Thymus (tissue), 11 donors: ENCODE results near the gene ABHD12. TPM values are rescaled to one million over a fixed set of nuclear protein-coding genes. Genes with fewer than 3 reads are reported as not detected.

Experiments
- DNase-seq, 9 donors: peaks; one replicate each; pipeline ENCODE4 v3.0.0-alpha.2; 2013; ENCODE audit warnings: low spot score in 9 of 9, low read depth in 6 of 9, missing footprints in 1 of 9
- H3K27ac ChIP-seq, 2 donors: one replicate each; pipeline ENCODE4 v1.5.1; 2013; ENCODE audit warnings: control low read depth in 1 of 2, low read depth in 1 of 2, low read length in 1 of 2, mild to moderate bottlenecking in 1 of 2, moderate library complexity in 1 of 2
- H3K27me3 ChIP-seq, 2 donors: one replicate each; pipeline ENCODE4 v1.5.1; 2013; ENCODE audit warnings: low read length in 1 of 2; ENCODE audit not compliant: control insufficient read depth in 2 of 2, insufficient read depth in 1 of 2
- H3K36me3 ChIP-seq, 2 donors: one replicate each; pipeline ENCODE4 v1.5.1; 2013; ENCODE audit warnings: low read length in 1 of 2, mild to moderate bottlenecking in 1 of 2, moderate library complexity in 1 of 2; ENCODE audit not compliant: control insufficient read depth in 2 of 2, insufficient read depth in 2 of 2
- H3K4me1 ChIP-seq, 2 donors: one replicate each; pipeline ENCODE4 v1.5.1; 2013; ENCODE audit warnings: low read length in 2 of 2; ENCODE audit not compliant: control insufficient read depth in 2 of 2, insufficient read depth in 2 of 2
- H3K4me3 ChIP-seq, 2 donors: one replicate each; pipeline ENCODE4 v1.5.1; 2013; ENCODE audit warnings: low read length in 2 of 2, control low read depth in 1 of 2, mild to moderate bottlenecking in 1 of 2
- H3K9me3 ChIP-seq, 2 donors: one replicate each; pipeline ENCODE4 v1.5.1; 2013; ENCODE audit warnings: low read length in 1 of 2, mild to moderate bottlenecking in 1 of 2; ENCODE audit not compliant: control insufficient read depth in 2 of 2, insufficient read depth in 1 of 2
- WGBS: extraction: QIAGEN DNeasy Blood & Tissue Kit; methylation state at CpG from one replicate; pipeline ENCODE4 v1.1.7; 2013; 5-methylcytosine and 5-hydroxymethylcytosine counted together
- polyA plus RNA-seq: library from polyadenylated mRNA; stranded (reverse); fragments of 200-250 nt; gene quantifications from one replicate; pipeline ENCODE4 v1.2.3, GENCODE V29; 2013
- total RNA-seq: library from RNA; stranded (reverse); fragments of 120-200 nt; gene quantifications from one replicate; pipeline ENCODE4 v1.2.4, GENCODE V29; 2013
- donor health status: healthy.

The ABHD12 gene
- total and polyA plus RNA-seq, 2 donors, result 16.5 to 28.8 TPM

DNA sequence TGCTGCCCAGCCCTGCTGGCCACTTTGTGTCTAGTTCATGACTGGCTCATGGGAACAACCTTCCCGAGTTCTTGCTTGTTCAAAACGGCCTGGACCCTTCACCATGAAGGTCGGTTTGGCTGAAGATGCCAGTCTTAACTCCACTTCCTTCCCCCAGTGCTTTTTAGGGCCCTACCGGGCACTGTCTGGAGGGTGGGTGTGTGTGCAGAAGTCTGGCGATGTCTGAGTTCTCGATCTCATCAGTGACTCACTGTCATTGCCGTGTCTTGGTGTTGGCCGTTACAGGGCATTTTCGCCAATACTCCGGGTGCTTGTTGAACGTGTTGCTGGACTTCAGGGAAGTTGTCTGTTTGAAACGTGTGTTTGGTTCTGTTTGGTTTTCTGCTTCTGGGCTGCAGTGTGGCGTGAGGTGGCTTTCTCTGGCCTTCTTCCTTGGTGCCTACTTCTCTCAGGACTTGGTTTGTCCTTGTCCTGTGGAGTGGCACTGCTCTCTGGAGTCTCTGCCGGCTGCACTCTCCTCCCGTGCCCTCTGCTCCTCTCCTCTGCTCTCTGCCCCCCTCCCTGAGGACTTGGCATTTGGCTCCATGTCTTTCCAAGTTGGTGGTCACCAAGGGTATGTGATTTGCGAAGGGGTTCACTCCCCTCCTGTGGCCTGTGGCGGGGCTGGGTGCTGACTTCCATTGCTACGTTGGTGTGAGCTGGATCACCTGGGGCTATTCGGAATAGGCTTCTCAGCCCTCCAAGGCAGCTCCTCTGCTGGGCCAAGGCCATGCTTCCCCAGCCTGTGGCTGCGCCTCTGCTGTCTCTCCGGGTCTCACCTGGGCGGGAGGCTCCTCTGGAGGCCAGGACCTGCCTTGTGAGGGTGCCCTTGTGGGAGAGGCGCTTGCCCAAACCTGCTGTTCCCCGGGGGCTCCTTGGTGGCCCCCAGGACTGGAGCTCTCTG, 104.5 kb downstream of the ABHD12 start:
- Histone ChIP-seq H3K36me3 (peaks cover 29 to 76% of the 10 kb centered on the region in 2 donors), H3K4me3 (no peak overlapping the region), H3K27me3 (no peaks in the 10 kb centered on the region), H3K27ac (no peak overlapping the region), H3K4me1 (no peaks in the 10 kb centered on the region), H3K9me3 (no peaks in the 10 kb centered on the region)
- no peak for DNase-seq
- WGBS, result 96% methylated on average over 24 of the region's 24 CpGs

DNA sequence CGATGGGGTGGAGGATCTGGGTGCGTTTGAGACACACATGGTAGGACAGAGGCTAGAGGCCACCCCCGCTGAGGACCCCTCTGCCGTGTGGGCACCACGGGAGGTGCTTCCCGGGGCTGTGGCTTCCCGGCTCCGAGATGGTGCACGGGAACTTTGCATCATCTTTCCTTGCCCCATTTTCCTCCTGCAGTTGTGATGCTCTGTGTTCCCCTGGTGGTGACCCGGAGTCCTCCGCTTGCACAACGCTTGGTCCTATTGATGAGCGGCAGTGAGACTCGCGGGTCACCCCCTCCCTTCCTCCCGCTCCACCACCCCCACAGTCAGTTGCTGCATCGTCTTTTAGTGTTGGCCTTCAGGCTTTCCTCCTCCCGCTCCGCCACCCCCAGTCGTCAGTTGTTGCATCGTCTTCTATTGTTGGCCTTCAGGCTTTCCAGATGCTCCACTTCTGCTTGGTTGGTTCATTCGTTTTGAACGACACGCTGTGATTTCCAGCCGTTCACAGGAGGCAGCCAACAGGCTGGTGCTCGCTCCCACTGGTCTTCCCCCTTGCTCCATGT, 105.5 kb downstream of the ABHD12 start:
- no peaks in the 10 kb centered on the region for H3K9me3 ChIP-seq
- no peak for DNase-seq
- H3K27ac ChIP-seq, result no peak overlapping the region
- 97% methylated on average over 26 of the region's 26 CpGs for WGBS
- no peaks in the 10 kb centered on the region for H3K27me3 ChIP-seq
- peaks cover 25 to 76% of the 10 kb centered on the region in 2 donors for H3K36me3 ChIP-seq
- H3K4me1 ChIP-seq, result no peaks in the 10 kb centered on the region
- H3K4me3 ChIP-seq, result no peak overlapping the region

GRCh38 chr20:25284131-25284601, 106.5 kb downstream of the ABHD12 start:
- WGBS, result 96% methylated on average over 17 of the region's 17 CpGs

DNA sequence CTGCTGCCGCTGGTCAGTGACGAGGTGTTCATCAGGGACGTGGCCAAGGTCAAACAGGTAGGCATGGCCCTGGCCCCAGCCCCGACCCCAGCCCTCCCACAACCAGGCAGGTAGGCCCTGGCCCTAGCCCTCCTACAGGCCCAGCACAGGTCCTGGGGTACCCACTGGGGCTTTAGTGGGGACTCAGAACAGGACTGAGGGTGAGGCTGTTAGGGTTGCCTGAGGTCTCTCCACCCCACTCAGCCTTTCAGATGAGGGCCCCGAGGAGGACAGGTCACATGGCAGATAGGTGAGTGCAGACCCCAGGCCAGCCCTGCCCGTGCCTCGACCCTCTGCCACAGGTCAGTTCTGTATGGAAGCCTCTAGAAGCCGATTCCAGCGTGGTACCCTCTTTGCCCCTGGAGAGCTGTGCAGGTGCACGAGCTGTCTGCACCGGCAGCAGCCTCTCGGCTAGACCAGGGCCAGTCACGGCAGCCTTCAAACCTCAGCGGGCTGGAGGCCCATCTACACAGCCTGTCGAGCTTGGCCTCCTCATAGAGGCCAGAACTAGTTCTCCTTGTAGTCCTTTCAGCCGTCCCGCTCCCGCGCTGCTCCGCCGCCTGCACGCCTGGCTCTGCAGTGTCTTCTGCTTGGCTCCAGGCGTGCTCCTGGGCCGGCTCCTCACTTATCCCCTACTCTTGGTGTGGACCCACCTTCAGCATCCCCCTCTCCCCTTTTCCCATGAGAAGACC, 107.2 kb downstream of the ABHD12 start:
- WGBS, result 97% methylated on average over 24 of the region's 24 CpGs
- Histone ChIP-seq H3K27ac (no peak overlapping the region), H3K27me3 (no peaks in the 10 kb centered on the region), H3K36me3 (peaks cover 20 to 84% of the 10 kb centered on the region in 2 donors), H3K4me1 (no peaks in the 10 kb centered on the region), H3K9me3 (no peaks in the 10 kb centered on the region), H3K4me3 (no peak overlapping the region)
- DNase-seq, result no peak

More at GRCh38 chr20:25284131-25284601, 106.5 kb downstream of the ABHD12 start:
- no peak overlapping the region for H3K27ac ChIP-seq
- peaks cover 25 to 81% of the 10 kb centered on the region in 2 donors for H3K36me3 ChIP-seq
- H3K27me3 ChIP-seq, result no peaks in the 10 kb centered on the region
- no peaks in the 10 kb centered on the region for H3K4me1 ChIP-seq
- peak in 1 of 9 donors; percentile 67 for DNase-seq
- H3K9me3 ChIP-seq, result no peaks in the 10 kb centered on the region
- H3K4me3 ChIP-seq, result no peak overlapping the region

DNA sequence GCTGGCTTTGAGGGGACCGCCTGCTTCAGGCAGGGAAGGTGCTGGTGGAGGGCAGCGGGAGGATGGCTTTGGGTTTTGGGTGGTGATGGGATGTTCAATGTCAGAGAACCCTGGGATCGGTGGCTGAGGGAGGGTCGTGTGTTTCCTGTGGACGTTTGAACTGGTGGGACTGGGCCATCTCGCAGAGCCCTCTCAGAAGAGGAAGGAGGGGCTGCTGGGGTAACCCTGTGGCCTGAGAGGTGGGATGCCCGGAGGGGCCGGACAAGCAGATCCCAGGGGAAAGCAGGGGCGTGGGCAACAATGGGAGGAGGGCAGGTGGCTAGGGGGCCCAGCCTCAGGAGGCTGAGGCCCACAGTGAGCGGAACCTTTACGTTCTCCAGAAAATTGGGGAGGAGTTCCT, 107.8 kb downstream of the ABHD12 start:
- no peak overlapping the region for H3K4me3 ChIP-seq
- H3K36me3 ChIP-seq, result peaks cover 15 to 83% of the 10 kb centered on the region in 2 donors
- no peaks in the 10 kb centered on the region for H3K27me3 ChIP-seq
- H3K27ac ChIP-seq, result no peak overlapping the region
- no peaks in the 10 kb centered on the region for H3K4me1 ChIP-seq
- no peak for DNase-seq
- 96% methylated on average over 11 of the region's 11 CpGs for WGBS
- no peaks in the 10 kb centered on the region for H3K9me3 ChIP-seq

DNA sequence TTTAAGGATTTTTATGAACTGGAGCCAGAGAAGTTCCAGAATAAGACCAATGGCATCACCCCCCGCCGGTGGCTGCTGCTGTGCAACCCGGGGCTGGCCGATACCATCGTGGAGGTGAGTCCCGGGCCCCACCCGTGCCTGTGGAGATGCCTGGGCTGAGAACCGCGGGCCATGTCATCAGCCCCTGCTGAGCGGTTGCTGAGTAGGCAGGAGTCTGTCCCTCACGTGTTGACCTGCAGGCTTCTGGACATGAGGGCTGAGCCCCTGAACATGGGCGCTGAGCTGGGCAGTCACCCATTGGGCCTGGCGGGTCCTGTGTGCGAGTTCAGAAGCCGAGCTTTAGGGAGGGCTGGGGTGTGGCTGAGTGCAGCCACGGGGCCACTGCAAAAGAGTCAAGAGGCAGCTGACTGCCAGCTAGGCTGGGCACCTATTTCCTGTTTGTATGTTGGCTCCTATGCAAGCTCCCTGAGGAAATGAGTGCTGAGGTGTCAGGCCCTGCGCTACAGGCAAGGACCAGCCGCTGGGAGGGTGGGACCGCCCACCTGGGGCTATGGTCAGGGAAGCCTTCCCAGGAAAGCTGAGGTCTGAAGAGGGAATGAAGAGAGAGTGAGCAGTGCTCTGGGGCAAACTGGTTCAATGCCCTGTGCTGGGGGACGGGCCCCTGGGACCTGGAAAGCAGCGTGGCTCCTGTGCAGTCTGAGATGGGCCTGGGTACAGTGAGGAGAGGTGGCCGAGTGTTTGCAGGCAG, 108.4 kb downstream of the ABHD12 start:
- Histone ChIP-seq H3K27me3 (no peaks in the 10 kb centered on the region), H3K27ac (no peak overlapping the region), H3K36me3 (peaks cover 13 to 83% of the 10 kb centered on the region in 2 donors), H3K4me1 (no peaks in the 10 kb centered on the region), H3K4me3 (no peak overlapping the region), H3K9me3 (no peaks in the 10 kb centered on the region)
- 97% methylated on average over 22 of the region's 22 CpGs for WGBS
- no peak for DNase-seq

DNA sequence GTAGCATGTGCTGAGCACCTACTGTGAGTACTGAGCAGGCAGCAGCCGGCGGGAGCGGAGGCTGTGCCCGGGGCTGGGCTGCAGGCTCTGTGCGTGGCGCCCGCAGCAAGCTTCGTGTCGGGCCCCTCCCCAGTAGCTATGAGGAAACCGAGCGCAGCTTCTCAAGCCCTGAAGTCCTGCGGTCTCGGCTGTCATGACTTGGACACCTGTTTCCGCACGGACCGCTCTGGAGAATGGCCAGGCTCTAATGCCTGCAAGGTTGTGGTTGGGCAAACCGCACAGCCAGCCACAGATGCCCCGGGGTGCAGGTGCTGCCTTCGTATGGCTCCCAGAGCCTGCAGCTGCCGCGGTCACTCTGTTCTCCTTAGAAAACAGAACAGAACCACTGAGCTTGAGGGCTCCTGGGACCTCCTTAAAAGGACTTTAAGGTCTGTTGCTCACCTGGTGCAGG, 109.1 kb downstream of the ABHD12 start:
- Histone ChIP-seq H3K27ac (no peak overlapping the region), H3K36me3 (peaks cover 7 to 83% of the 10 kb centered on the region in 2 donors), H3K4me3 (no peak overlapping the region), H3K27me3 (no peaks in the 10 kb centered on the region), H3K4me1 (no peaks in the 10 kb centered on the region), H3K9me3 (no peaks in the 10 kb centered on the region)
- WGBS, result 96% methylated on average over 21 of the region's 21 CpGs
- DNase-seq, result peak in 1 of 9 donors; percentile 63

DNA sequence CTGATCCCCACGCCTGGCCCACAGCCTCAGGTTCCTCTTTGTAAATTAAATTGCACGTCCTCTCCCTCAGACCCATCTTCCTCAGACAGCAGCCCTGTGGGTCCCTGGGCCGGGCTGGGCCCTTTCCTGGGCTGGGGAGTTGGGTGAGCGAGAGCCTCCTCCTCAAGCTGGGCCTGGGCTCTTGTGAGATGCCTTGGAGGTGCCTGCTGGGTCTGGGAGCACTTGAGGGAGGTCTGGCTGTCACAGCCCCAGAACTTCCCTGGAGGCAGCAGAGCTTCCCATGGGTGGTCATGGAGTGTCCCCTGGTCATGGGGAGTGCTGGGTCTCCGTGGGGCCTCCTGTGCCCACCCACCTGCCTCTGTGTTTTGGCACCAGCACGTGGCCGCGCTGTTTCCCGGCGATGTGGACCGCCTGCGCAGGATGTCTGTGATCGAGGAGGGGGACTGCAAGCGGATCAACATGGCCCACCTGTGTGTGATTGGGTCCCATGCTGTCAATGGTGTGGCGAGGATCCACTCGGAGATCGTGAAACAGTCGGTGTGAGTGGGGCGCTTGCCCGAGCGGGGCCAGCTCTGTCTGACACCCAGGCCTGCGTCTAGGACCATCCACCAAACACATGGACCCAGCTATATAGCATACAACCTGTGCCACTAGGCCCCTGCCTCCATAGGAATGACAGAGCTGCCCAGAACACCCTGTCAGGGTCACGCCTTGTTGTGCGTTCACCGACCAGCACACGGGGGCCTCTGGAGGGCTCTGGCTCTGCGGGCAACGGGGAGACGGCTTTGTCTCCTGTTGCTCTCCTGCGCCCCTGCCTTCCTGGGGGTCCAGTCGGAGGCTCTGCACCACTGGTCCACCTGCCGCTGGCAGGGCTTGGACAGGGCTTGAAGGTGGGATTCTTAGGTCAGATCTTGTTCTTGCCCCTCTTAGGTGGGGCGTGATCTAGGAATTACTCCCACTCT, 109.8 kb downstream of the ABHD12 start:
- Histone ChIP-seq H3K4me3 (no peak overlapping the region), H3K27ac (no peak overlapping the region), H3K27me3 (no peaks in the 10 kb centered on the region), H3K36me3 (peaks cover 3 to 81% of the 10 kb centered on the region in 2 donors), H3K4me1 (no peaks in the 10 kb centered on the region), H3K9me3 (no peaks in the 10 kb centered on the region)
- 98% methylated on average over 33 of the region's 33 CpGs for whole genome bisulfite sequencing
- no peak for DNase-seq
